NB4 (cell line): ENCODE results near the gene WDR33.

Experiments
- POLR2A ChIP-seq: IDR thresholded peaks from 2 replicates; pipeline ENCODE4 v1.6.1; 2011; ENCODE audit warnings: mild to moderate bottlenecking; ENCODE audit not compliant: insufficient read length; ENCODE audit errors: extremely low read depth
- TF ChIP-seq, protein P1 (sequence below): IDR thresholded peaks from one replicate; pipeline ENCODE4 v1.5.1; 2012; ENCODE audit warnings: low read depth, low read length

DNA sequence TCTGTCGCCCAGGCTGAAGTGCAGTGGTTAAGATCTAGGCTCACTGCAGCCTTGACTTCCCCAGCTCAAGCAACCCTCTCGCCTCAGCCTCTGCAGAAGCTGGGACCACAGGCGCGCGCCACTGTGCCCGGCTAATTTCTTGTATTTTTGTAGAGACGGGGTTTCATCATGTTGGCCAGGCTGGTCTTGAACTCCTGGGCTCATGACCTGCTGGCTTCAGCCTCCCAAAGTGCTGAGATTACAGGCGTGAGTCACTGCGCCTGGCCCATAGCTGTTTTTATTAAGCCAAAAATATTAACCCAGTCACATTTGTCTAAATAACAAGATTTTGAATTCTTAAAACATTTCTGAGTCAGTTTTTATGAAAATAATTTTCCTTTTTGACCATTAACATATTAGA is 116.0 kb downstream of the WDR33 start:
- TF ChIP-seq, protein P1, sequence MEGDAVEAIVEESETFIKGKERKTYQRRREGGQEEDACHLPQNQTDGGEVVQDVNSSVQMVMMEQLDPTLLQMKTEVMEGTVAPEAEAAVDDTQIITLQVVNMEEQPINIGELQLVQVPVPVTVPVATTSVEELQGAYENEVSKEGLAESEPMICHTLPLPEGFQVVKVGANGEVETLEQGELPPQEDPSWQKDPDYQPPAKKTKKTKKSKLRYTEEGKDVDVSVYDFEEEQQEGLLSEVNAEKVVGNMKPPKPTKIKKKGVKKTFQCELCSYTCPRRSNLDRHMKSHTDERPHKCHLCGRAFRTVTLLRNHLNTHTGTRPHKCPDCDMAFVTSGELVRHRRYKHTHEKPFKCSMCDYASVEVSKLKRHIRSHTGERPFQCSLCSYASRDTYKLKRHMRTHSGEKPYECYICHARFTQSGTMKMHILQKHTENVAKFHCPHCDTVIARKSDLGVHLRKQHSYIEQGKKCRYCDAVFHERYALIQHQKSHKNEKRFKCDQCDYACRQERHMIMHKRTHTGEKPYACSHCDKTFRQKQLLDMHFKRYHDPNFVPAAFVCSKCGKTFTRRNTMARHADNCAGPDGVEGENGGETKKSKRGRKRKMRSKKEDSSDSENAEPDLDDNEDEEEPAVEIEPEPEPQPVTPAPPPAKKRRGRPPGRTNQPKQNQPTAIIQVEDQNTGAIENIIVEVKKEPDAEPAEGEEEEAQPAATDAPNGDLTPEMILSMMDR, result no peak
- TF ChIP-seq POLR2A, result no peak
